OCI-LY7 (cell line): Measurements from ENCODE around the gene SRPK2.

ENCODE experiments used
- EZH2phosphoT487 ChIP-seq: fragments of 200-600 bp; sonication (generic); IDR thresholded peaks from 2 replicates; pipeline ENCODE4 v1.6.1; 2018; ENCODE audit warnings: low read depth, borderline replicate concordance, mild to moderate bottlenecking, mixed run types, antibody characterized with exemption, low read length, moderate library complexity, mixed read lengths
- TF ChIP-seq, protein P1 (sequence below): fragments of 200-600 bp; sonication (generic); conservative IDR thresholded peaks from 2 replicates; pipeline ENCODE4 v1.5.1; 2014; ENCODE audit warnings: mild to moderate bottlenecking, antibody characterized with exemption, low read length, moderate library complexity, mixed read lengths

DNA sequence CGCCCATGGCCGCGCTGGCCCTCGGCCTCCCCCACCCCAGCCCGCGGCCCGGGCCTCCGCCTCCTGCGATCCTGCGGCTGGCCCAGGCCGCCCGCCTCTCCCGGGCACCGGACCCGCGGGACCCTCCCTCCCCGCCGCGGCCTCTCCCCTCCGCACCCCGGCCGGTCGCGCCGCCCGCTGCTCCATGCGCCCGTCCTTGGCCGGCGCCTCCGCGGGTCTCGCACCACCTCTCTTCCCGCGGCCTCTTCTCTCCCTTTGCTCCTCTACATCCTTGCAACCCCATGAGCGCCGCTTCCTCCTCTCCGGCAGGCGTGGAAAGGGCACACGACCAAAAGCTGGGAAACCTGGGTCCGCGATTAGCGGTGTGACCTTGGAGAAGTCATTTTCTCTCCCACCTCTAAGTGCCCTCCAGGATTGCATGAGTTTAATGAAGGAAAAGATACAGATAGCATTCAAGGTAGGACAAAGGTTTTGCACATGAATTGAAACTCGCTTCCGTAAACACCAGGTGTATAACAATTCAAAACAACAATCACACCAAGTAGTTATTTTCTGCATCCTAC is 448 bp upstream of the SRPK2 start:
- TF ChIP-seq, protein P1, sequence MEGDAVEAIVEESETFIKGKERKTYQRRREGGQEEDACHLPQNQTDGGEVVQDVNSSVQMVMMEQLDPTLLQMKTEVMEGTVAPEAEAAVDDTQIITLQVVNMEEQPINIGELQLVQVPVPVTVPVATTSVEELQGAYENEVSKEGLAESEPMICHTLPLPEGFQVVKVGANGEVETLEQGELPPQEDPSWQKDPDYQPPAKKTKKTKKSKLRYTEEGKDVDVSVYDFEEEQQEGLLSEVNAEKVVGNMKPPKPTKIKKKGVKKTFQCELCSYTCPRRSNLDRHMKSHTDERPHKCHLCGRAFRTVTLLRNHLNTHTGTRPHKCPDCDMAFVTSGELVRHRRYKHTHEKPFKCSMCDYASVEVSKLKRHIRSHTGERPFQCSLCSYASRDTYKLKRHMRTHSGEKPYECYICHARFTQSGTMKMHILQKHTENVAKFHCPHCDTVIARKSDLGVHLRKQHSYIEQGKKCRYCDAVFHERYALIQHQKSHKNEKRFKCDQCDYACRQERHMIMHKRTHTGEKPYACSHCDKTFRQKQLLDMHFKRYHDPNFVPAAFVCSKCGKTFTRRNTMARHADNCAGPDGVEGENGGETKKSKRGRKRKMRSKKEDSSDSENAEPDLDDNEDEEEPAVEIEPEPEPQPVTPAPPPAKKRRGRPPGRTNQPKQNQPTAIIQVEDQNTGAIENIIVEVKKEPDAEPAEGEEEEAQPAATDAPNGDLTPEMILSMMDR = no peak
- no peak for TF ChIP-seq EZH2phosphoT487
